ENCODE measurements around the gene CAPN15. TPM values are rescaled to one million over a fixed set of nuclear protein-coding genes. Genes with fewer than 3 reads are reported as not detected.

CAPN15 gene
- total and polyA plus RNA-seq, 2 of the 4 experiments (the other 2 are of a cell fraction) = 9.3 to 24.3 TPM

DNA sequence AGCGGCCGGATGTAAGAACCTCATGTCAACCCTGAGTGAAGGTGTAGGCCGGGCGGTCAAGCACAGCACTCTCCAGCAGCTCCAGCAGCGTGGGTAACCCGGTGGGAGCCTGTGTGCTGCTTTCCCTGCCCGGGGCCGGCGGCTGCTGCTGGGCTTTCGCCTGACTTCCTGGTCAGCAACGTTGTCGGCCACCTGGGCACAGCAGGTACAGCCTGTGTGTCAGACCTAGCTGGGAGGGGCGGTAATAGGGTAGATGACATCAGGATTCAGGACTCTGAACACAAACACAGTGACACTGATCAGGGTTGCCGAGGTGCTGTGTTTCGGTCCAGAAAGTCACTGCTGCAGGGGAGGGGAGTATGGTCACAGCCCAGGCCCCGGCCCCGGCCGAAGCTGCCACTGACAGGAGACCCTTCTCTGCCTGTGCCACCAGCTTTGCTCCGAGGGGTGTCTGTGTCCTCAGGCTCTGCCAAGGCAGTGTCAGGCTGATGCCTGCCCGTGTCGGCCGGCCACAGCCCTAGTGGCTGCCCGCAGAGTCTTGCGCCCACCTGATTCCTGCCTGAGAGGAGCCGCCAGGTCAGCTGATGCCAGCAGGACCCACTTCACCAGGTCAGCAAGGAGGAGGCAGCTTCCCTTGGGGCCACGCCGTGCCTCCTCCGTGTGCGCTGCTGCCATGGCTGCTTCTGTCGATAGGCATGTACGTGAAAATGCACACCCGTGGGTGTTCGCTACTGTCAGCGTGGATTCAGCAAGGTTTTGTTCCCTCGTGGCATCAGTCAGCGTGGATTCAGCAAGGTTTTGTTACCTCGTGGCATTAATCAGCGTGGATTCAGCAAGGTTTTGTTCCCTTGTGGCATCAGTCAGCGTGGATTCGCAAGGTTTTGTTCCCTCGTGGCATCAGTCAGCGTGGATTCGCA lies 71.6 kb downstream of the CAPN15 start (continued):
- no peak for TF ChIP-seq RFX5 (IDR thresholded peaks at IDR 0.05; ENCODE audit: low read depth, low read length)

DNA sequence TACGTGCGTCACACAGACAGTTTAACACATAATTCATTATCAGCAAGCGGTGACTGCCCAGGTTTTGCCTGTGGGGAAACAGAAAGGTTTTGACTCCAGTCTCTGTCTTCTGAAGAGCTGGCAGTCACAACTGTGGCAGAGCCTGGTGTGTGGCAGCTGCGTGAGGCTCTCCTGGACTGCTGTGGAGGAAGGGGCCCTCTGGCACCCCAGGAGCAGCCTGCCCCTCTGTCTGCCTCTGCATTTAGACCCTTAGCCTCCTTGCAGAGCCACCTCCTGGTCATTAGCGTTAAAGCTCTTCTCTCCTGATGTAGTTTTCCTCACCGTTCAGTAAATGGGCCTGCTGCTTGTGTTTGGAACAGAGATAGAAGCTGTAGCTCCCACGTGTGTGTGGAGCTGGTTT lies 73.3 kb downstream of the CAPN15 start:
- TF ChIP-seq RFX5 (IDR thresholded peaks at IDR 0.05; ENCODE audit: low read depth, low read length) = no peak
- no peak for TF ChIP-seq BHLHE40 (IDR thresholded peaks at IDR 0.05; ENCODE audit: low read depth, low read length)
- TF ChIP-seq, protein P1, sequence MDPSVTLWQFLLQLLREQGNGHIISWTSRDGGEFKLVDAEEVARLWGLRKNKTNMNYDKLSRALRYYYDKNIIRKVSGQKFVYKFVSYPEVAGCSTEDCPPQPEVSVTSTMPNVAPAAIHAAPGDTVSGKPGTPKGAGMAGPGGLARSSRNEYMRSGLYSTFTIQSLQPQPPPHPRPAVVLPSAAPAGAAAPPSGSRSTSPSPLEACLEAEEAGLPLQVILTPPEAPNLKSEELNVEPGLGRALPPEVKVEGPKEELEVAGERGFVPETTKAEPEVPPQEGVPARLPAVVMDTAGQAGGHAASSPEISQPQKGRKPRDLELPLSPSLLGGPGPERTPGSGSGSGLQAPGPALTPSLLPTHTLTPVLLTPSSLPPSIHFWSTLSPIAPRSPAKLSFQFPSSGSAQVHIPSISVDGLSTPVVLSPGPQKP (IDR thresholded peaks at IDR 0.05; ENCODE audit: borderline replicate concordance, low read depth, low read length) = no peak
- TF ChIP-seq POLR2A (IDR thresholded peaks at IDR 0.05; ENCODE audit: low read depth, low read length) = no peak
- dilution Hi-C loops (cut with HindIII; ENCODE audit: low sequenced_read_pairs, unreplicated experiment) (no loop called here), intact Hi-C loops (cut with micrococcal nuclease) (no loop called here), in situ Hi-C loops (cut with MboI; ENCODE audit: low sequenced_read_pairs) (no loop called here)
- H3K9me3 ChIP-seq (ENCODE audit: control insufficient read depth, insufficient read depth, low read length) = no peaks in the 10 kb centered on the region; the same call in 1 of the 2 replicates
- no peak overlapping the region for H3K23ac ChIP-seq (ENCODE audit: low read depth, low read length)
- no peak overlapping the region for H3K4me2 ChIP-seq (ENCODE audit: low read depth, low read length)
- H3K4me1 ChIP-seq (ENCODE audit: control insufficient read depth, insufficient read depth, low read length) = no peaks in the 10 kb centered on the region
- H3K9me1 ChIP-seq (ENCODE audit: insufficient read depth, low read length) = 0 out of 2 replicates have a peak, but pooled peaks cover 4% of the 10 kb centered on the region
- H3K9ac ChIP-seq (ENCODE audit: low read depth, low read length) = no peak overlapping the region
- H2AK5ac ChIP-seq (ENCODE audit: low read depth, low read length) = no peak overlapping the region
- CTCF ChIA-PET = interaction anchor here (0.7 to 1.0 kb wide), 3 partner anchors 11 to 175 kb away, joined by 3 read pairs; partner anchors contain the start of genes RAB11FIP3 and RAB40C
- H2BK5ac ChIP-seq (ENCODE audit: low read depth, low read length, poor library complexity, severe bottlenecking) = no peak overlapping the region
- no peak overlapping the region for H4K91ac ChIP-seq (ENCODE audit: insufficient read depth, low read depth, low read length)
- no peak overlapping the region for H4K8ac ChIP-seq (ENCODE audit: low read depth in 2 of 2, low read length in 2 of 2)
- no peak overlapping the region for H2BK120ac ChIP-seq (ENCODE audit: low read depth, low read length)
- H4K20me1 ChIP-seq (ENCODE audit: insufficient read depth, low read length) = peaks cover 21% of the 10 kb centered on the region
- H3K4ac ChIP-seq (ENCODE audit: low read depth, low read length) = no peak overlapping the region
- no peak overlapping the region for H4K5ac ChIP-seq (ENCODE audit: low read depth, low read length)
- H3K4me3 ChIP-seq (ENCODE audit: insufficient read depth, low read depth, low read length) = no peak overlapping the region
- POLR2A ChIA-PET (ENCODE audit: unreplicated experiment) = interaction anchor here (0.8 kb wide), 1 partner anchor 21 kb away, joined by 3 read pairs; no protein-coding TSS in a partner anchor
- H3K79me1 ChIP-seq (ENCODE audit: low read depth in 1 of 2, low read length in 2 of 2) = peaks cover 23 to 75% of the 10 kb centered on the region in 2 experiments
- DNase-seq (no peak), ATAC-seq (ENCODE audit: low read depth) (peak; percentile 60)
- H3K14ac ChIP-seq (replicated peaks; ENCODE audit: low read depth, low read length) = no peak overlapping the region
- no peak overlapping the region for H3K27ac ChIP-seq (ENCODE audit: insufficient read depth, low read length)
- 80% methylated on average over 1 of the region's 7 CpGs; no CpG with 5 or more reads in 1 of the 2 experiments for WGBS, 2 experiments (ENCODE audit: extremely low coverage in 2 of 2, insufficient read length in 1 of 2)
- H2AFZ ChIP-seq (replicated peaks; ENCODE audit: low read length, poor library complexity) = no peak overlapping the region
- H2AK9ac ChIP-seq (replicated peaks; ENCODE audit: low read depth, low read length, poor library complexity) = no peak overlapping the region
- H3K36me3 ChIP-seq (ENCODE audit: control insufficient read depth, insufficient read depth, low read length) = peaks cover 6% of the 10 kb centered on the region; the same call in 1 of the 2 replicates
- H3K18ac ChIP-seq (ENCODE audit: low read depth, low read length) = no peak overlapping the region
- H2BK20ac ChIP-seq (ENCODE audit: low read depth, low read length) = no peak overlapping the region
- no peaks in the 10 kb centered on the region for H3K27me3 ChIP-seq (ENCODE audit: control insufficient read depth, insufficient read depth, low read length)
- no peak overlapping the region for H3K56ac ChIP-seq (ENCODE audit: extremely low read depth, insufficient read depth, low read length)
- H2BK15ac ChIP-seq (ENCODE audit: low read depth, low read length) = no peak overlapping the region
- BruUV-seq (replicated peaks) = no TSS peak

Data from IMR-90 (cell line).